Neural progenitor cell (in vitro differentiated cells): Measurements from ENCODE around the gene GREM1. TPM values are rescaled to one million over a fixed set of nuclear protein-coding genes. Genes with fewer than 3 reads are reported as not detected.

ENCODE experiments used
- DNase-seq: peaks from one replicate; pipeline ENCODE4 v3.0.0-alpha.2; 2016; ENCODE audit warnings: low spot score
- H2AFZ ChIP-seq: fragments of 200-600 bp; sonication (generic); replicated peaks from 2 replicates; pipeline ENCODE4 v1.6.1; 2016; ENCODE audit warnings: antibody characterized with exemption
- H3F3A ChIP-seq: fragments of 200-600 bp; sonication (generic); 2 replicates; pipeline ENCODE4 v1.6.1; 2016; ENCODE audit warnings: antibody characterized with exemption, low read depth
- H3K27ac ChIP-seq: fragments of 200-600 bp; sonication (generic); 2 replicates; pipeline ENCODE4 v1.5.1; 2016; ENCODE audit warnings: mild to moderate bottlenecking
- H3K27me3 ChIP-seq: fragments of 200-600 bp; sonication (generic); 2 replicates; pipeline ENCODE4 v1.6.1; 2016; ENCODE audit warnings: mild to moderate bottlenecking, moderate library complexity
- H3K36me3 ChIP-seq: fragments of 200-600 bp; sonication (generic); 2 replicates; pipeline ENCODE4 v1.5.1; 2016
- H3K4me1 ChIP-seq: fragments of 200-600 bp; sonication (generic); 2 replicates; pipeline ENCODE4 v1.6.1; 2016; ENCODE audit warnings: mixed run types
- H3K4me2 ChIP-seq: fragments of 200-600 bp; sonication (generic); 2 replicates; pipeline ENCODE4 v1.6.1; 2016
- H3K4me3 ChIP-seq: fragments of 200-600 bp; sonication (generic); 2 replicates; pipeline ENCODE4 v1.5.1; 2016
- H3K79me2 ChIP-seq: fragments of 200-600 bp; sonication (generic); 2 replicates; pipeline ENCODE4 v1.6.1; 2016; ENCODE audit warnings: low read depth
- H3K9ac ChIP-seq: fragments of 200-600 bp; sonication (generic); 2 replicates; pipeline ENCODE4 v1.6.1; 2016
- H3K9me3 ChIP-seq: fragments of 200-600 bp; sonication (generic); 2 replicates; pipeline ENCODE4 v1.5.1; 2016; ENCODE audit warnings: low read depth
- H4K20me1 ChIP-seq: fragments of 200-600 bp; sonication (generic); 2 replicates; pipeline ENCODE4 v1.6.1; 2016; ENCODE audit warnings: low read depth
- H3K27ac Mint-ChIP-seq: 3 replicates; pipeline ENCODE4 v1.8.0; 2021; ENCODE audit warnings: mixed read lengths
- H3K27me3 Mint-ChIP-seq: 2 replicates; pipeline ENCODE4 v1.8.0; 2022; ENCODE audit warnings: low read depth, mild to moderate bottlenecking, inconsistent platforms, moderate library complexity, mixed read lengths; ENCODE audit not compliant: insufficient read depth
- H3K36me3 Mint-ChIP-seq: 3 replicates; pipeline ENCODE4 v1.8.0; 2021; ENCODE audit warnings: mixed read lengths
- H3K4me1 Mint-ChIP-seq: 3 replicates; pipeline ENCODE4 v1.8.0; 2021; ENCODE audit warnings: mixed read lengths
- H3K4me3 Mint-ChIP-seq: 3 replicates; pipeline ENCODE4 v1.8.0; 2021; ENCODE audit warnings: mild to moderate bottlenecking, moderate library complexity, mixed read lengths
- H3K9me3 Mint-ChIP-seq: 3 replicates; pipeline ENCODE4 v1.8.0; 2020; ENCODE audit warnings: mixed read lengths
- EZH2 ChIP-seq: fragments of 200-600 bp; sonication (generic); IDR thresholded peaks from 2 replicates; pipeline ENCODE4 v1.6.1; 2017; ENCODE audit warnings: antibody characterized with exemption, mild to moderate bottlenecking, moderate library complexity
- EZH2phosphoT487 ChIP-seq: fragments of 200-600 bp; sonication (generic); IDR thresholded peaks from 2 replicates; pipeline ENCODE4 v1.6.1; 2017; ENCODE audit warnings: antibody characterized with exemption
- total RNA-seq: library from RNA; depleted of rRNA; stranded (reverse); fragments of >200 nt; gene quantifications from 2 replicates; pipeline ENCODE4 v1.2.3, GENCODE V29; 2015; ENCODE audit warnings: low replicate concordance
- TF ChIP-seq, protein P1 (sequence below): fragments of 200-600 bp; sonication (generic); IDR thresholded peaks from 2 replicates; pipeline ENCODE4 v1.5.1; 2017; ENCODE audit warnings: antibody characterized with exemption, mild to moderate bottlenecking

The GREM1 gene
- total RNA-seq, 1 donor from 2014 or later = 4.4 TPM

DNA sequence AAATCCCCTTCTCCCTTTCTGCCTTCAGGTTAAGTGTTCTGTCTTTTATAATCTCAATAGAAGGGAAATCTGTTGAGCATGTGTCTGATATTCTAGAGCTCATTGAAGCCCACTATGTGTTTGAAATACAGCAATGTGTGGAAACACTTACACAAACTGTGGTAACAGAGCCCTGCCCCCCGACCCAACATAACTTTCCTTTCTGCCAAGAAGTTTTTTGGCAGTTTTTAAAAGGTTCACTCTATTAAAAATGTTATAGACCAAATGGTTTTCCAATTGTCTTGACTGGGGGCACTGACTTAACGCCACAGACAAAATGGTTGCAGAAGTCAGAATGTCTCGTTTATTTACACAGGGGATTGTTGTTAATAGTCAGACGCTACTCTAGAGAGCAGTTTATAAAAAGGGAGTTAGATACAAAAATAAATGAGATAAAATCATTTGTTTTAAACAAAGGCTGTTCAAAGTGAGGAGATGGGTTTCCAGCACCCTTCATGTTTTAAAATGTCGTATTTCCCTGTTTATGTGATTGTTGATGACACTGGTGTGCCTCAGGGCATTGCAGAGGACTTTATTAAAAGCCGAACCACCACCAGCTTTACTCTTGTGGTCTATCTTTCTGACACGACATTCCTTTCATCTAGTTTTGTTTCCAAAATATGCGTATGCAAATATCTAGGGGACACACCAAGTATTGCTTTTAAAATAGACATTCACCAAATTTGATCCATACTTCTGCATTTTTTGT is 26.7 kb upstream of the GREM1 start:
- Mint-ChIP-seq H3K27me3 (peaks cover 3% of the 10 kb centered on the region), H3K4me3 (no peak overlapping the region), H3K36me3 (no peaks in the 10 kb centered on the region), H3K27ac (peak overlapping the region; percentile 19), H3K4me1 (no peaks in the 10 kb centered on the region), H3K9me3 (no peaks in the 10 kb centered on the region)
- Histone ChIP-seq H3K79me2 (no peaks in the 10 kb centered on the region), H4K20me1 (no peaks in the 10 kb centered on the region), H3K4me3 (no peak overlapping the region), H3K27me3 (no peaks in the 10 kb centered on the region), H3K36me3 (no peaks in the 10 kb centered on the region), H2AFZ (no peak overlapping the region), H3K27ac (no peak overlapping the region), H3K9ac (no peak overlapping the region), H3F3A (no peaks in the 10 kb centered on the region), H3K4me2 (no peak overlapping the region), H3K9me3 (no peaks in the 10 kb centered on the region), H3K4me1 (no peaks in the 10 kb centered on the region)
- no peak for DNase-seq
- TF ChIP-seq EZH2phosphoT487 = no peak

DNA sequence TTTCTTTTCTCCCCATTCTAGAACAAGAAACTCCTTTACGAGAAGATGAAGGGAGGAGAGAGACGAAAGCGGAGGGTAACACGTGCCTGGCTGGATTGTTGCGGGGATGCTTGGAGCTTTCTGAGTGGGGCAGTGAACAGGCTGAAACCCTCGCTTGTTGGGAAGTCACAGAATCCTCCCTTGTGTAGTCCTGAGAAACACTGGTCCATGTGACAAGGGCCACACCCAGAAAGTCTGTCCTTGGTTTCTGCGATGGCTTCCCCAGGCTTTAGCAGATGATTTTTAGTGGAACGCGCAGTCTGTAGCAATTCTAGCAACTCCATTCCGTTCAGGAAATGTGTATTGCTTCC is 26.1 kb upstream of the GREM1 start:
- no peak for DNase-seq
- H3K9me3 Mint-ChIP-seq = no peaks in the 10 kb centered on the region
- no peaks in the 10 kb centered on the region for H3K36me3 Mint-ChIP-seq
- Histone ChIP-seq H3K79me2 (no peaks in the 10 kb centered on the region), H3F3A (no peaks in the 10 kb centered on the region), H3K9me3 (no peaks in the 10 kb centered on the region), H3K27me3 (no peaks in the 10 kb centered on the region), H3K4me3 (no peak overlapping the region), H2AFZ (no peak overlapping the region), H3K4me1 (no peaks in the 10 kb centered on the region), H4K20me1 (no peaks in the 10 kb centered on the region), H3K9ac (no peak overlapping the region), H3K4me2 (no peak overlapping the region), H3K36me3 (no peaks in the 10 kb centered on the region), H3K27ac (no peak overlapping the region)
- TF ChIP-seq EZH2 (no peak), EZH2phosphoT487 (no peak)
- TF ChIP-seq, protein P1, sequence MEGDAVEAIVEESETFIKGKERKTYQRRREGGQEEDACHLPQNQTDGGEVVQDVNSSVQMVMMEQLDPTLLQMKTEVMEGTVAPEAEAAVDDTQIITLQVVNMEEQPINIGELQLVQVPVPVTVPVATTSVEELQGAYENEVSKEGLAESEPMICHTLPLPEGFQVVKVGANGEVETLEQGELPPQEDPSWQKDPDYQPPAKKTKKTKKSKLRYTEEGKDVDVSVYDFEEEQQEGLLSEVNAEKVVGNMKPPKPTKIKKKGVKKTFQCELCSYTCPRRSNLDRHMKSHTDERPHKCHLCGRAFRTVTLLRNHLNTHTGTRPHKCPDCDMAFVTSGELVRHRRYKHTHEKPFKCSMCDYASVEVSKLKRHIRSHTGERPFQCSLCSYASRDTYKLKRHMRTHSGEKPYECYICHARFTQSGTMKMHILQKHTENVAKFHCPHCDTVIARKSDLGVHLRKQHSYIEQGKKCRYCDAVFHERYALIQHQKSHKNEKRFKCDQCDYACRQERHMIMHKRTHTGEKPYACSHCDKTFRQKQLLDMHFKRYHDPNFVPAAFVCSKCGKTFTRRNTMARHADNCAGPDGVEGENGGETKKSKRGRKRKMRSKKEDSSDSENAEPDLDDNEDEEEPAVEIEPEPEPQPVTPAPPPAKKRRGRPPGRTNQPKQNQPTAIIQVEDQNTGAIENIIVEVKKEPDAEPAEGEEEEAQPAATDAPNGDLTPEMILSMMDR = no peak
- no peaks in the 10 kb centered on the region for H3K4me1 Mint-ChIP-seq
- peaks cover 3% of the 10 kb centered on the region for H3K27me3 Mint-ChIP-seq
- peak overlapping the region; percentile 19 for H3K27ac Mint-ChIP-seq
- H3K4me3 Mint-ChIP-seq = no peak overlapping the region

DNA sequence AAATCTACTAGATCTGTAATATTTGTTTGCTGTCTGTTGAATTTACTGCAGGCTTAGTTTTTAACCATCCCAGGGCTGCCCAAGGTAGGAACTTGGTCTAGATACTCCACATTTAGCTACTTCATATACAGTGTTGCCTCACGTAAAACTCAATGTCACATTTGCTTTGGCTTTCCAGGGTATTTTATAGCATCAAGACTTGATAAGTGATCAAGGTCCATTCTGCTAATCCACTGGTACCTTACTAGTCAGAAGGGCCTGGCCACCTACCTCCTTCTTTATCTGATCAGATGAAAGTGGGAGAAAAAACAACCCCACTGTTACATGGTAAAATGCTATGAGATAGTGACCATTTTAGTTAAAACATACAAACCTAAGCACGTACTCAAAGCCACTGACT is 25.5 kb upstream of the GREM1 start:
- Mint-ChIP-seq H3K27ac (no peak overlapping the region), H3K27me3 (peaks cover 3% of the 10 kb centered on the region), H3K36me3 (no peaks in the 10 kb centered on the region), H3K4me1 (no peaks in the 10 kb centered on the region), H3K4me3 (no peak overlapping the region), H3K9me3 (no peaks in the 10 kb centered on the region)
- Histone ChIP-seq H3K4me1 (no peaks in the 10 kb centered on the region), H3K4me3 (no peak overlapping the region), H3F3A (no peaks in the 10 kb centered on the region), H3K36me3 (no peaks in the 10 kb centered on the region), H2AFZ (no peak overlapping the region), H3K9ac (no peak overlapping the region), H4K20me1 (no peaks in the 10 kb centered on the region), H3K27me3 (no peaks in the 10 kb centered on the region), H3K27ac (no peak overlapping the region), H3K79me2 (no peaks in the 10 kb centered on the region), H3K4me2 (no peak overlapping the region), H3K9me3 (no peaks in the 10 kb centered on the region)
- TF ChIP-seq EZH2phosphoT487 (no peak), EZH2 (no peak)
- TF ChIP-seq, protein P1 = no peak
- DNase-seq = no peak

DNA sequence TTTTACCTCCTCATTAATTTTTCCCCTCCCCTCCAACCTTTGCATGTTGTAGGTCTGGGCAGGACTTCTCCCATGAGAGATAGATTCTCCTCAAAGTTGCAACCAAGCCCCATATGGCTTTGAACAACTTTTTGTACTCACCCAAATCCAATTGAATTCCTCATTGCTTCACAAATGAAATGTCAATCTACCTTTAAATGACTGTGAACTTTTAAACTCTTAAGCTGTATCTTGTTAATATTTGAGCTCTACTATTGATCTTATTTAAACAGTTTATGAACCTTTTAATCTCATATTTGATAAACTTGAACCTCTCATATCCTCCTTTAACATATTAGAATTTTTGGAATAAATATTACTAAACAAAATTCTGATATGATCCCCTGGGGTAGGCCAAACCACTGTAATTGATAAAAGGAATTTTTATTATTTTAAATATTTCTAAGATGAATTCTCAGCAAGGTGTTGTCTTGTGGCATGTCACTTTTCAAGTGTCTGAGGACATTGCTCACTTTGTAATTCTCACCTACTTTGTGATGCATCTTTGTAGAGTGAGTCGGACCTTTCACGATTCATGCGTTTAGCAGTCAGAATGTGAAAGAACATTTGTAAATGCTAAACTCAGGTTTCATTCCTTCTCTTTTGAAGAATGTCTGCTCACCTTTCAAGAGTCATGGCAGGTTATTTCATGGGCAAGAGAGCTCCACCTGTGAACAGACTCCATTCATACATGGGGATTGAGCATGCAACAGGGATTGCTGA is 23.4 kb upstream of the GREM1 start:
- Histone ChIP-seq H3K9me3 (no peaks in the 10 kb centered on the region), H3K9ac (no peak overlapping the region), H3K4me3 (no peak overlapping the region), H3K27ac (no peak overlapping the region), H3K4me2 (no peak overlapping the region), H3K79me2 (no peaks in the 10 kb centered on the region), H3K36me3 (no peaks in the 10 kb centered on the region), H4K20me1 (no peaks in the 10 kb centered on the region), H2AFZ (no peak overlapping the region), H3K27me3 (no peaks in the 10 kb centered on the region), H3F3A (peaks cover 16% of the 10 kb centered on the region), H3K4me1 (no peaks in the 10 kb centered on the region)
- Mint-ChIP-seq H3K4me1 (peaks cover 3% of the 10 kb centered on the region), H3K36me3 (peaks cover 3% of the 10 kb centered on the region), H3K9me3 (peaks cover 6% of the 10 kb centered on the region), H3K27me3 (peaks cover 3% of the 10 kb centered on the region), H3K27ac (no peak overlapping the region), H3K4me3 (no peak overlapping the region)
- DNase-seq = no peak
- TF ChIP-seq EZH2 = no peak
- TF ChIP-seq EZH2phosphoT487 = no peak
- TF ChIP-seq, protein P1 = no peak
